ENCODE data around the gene KRT33B. TPM values are rescaled to one million over a fixed set of nuclear protein-coding genes. Genes with fewer than 3 reads are reported as not detected.

The KRT33B gene
- polyA plus RNA-seq, 3 donors = not detected

GRCh38 chr17:41325611-41326010 lies 44.0 kb downstream of the KRT33B start:
- H3K36me3 Mint-ChIP-seq = no peaks in the 10 kb centered on the region
- H3K27ac Mint-ChIP-seq = no peak overlapping the region
- no peaks in the 10 kb centered on the region for H3K79me2 ChIP-seq (ENCODE audit: insufficient read depth, low read length)
- H3K4me3 Mint-ChIP-seq = no peak overlapping the region
- H3K4me1 ChIP-seq (ENCODE audit: control insufficient read depth in 1 of 2, insufficient read depth in 2 of 2, low read length in 2 of 2) = peaks cover 0 to 7% of the 10 kb centered on the region in 2 donors
- peaks cover 0 to 2% of the 10 kb centered on the region in 2 donors for H3K9me3 ChIP-seq (replicated peaks in 1 of 2; ENCODE audit: control insufficient read depth in 1 of 2, insufficient read depth in 1 of 2, low read length in 2 of 2)
- no peak overlapping the region for H3K4me2 ChIP-seq (replicated peaks; ENCODE audit: extremely low read depth, low read length, poor library complexity, severe bottlenecking)
- H3K9me3 Mint-ChIP-seq = peaks cover 0 to 4% (median 3%) of the 10 kb centered on the region in 7 donors
- no peak overlapping the region for H2AFZ ChIP-seq (ENCODE audit: insufficient read depth, low read depth, low read length, poor library complexity, severe bottlenecking)
- H3K36me3 ChIP-seq (replicated peaks in 1 of 2; ENCODE audit: control insufficient read depth in 1 of 2, insufficient read depth in 2 of 2, low read length in 2 of 2) = no peaks in the 10 kb centered on the region
- WGBS (ENCODE audit: insufficient coverage) = 94% methylated on average over 5 of the region's 6 CpGs
- H3K27me3 Mint-ChIP-seq (ENCODE audit: low read depth in 3 of 3) = peaks cover 0 to 4% (median 0%) of the 10 kb centered on the region in 3 donors
- H3K4me1 Mint-ChIP-seq = peaks cover 10% of the 10 kb centered on the region
- H3K4me3 ChIP-seq (replicated peaks in 1 of 3; ENCODE audit: low read depth in 2 of 3, low read length in 3 of 3) = no peak overlapping the region
- no peak overlapping the region for H3K27ac ChIP-seq (ENCODE audit: low read depth in 1 of 2, low read length in 2 of 2)
- no peak for DNase-seq
- H4K20me1 ChIP-seq (ENCODE audit: insufficient read depth, low read length) = no peaks in the 10 kb centered on the region
- H3K27me3 ChIP-seq (ENCODE audit: control insufficient read depth in 2 of 2, insufficient read depth in 2 of 2, low read length in 2 of 2) = no peaks in the 10 kb centered on the region
- TF ChIP-seq CTCF (IDR thresholded peaks at IDR 0.05) = no peak
- intact Hi-C loops (cut with micrococcal nuclease) = loop anchor here in 1 of 2 donors (10.0 kb wide), 1 partner anchor 421 kb away; no protein-coding TSS in a partner anchor
- no peak overlapping the region for H3K9ac ChIP-seq (ENCODE audit: insufficient read depth, low read length, poor library complexity, severe bottlenecking)

GRCh38 chr17:41325126-41325525 lies 44.5 kb downstream of the KRT33B start:
- peaks cover 0 to 4% (median 0%) of the 10 kb centered on the region in 3 donors for H3K27me3 Mint-ChIP-seq (ENCODE audit: low read depth in 3 of 3)
- Histone ChIP-seq H4K20me1 (ENCODE audit: insufficient read depth, low read length) (no peaks in the 10 kb centered on the region), H3K4me1 (ENCODE audit: control insufficient read depth in 1 of 2, insufficient read depth in 2 of 2, low read length in 2 of 2) (peaks cover 0 to 7% of the 10 kb centered on the region in 2 donors), H3K4me3 (replicated peaks in 1 of 3; ENCODE audit: low read depth in 2 of 3, low read length in 3 of 3) (no peak overlapping the region), H3K4me2 (replicated peaks; ENCODE audit: extremely low read depth, low read length, poor library complexity, severe bottlenecking) (no peak overlapping the region), H3K9ac (ENCODE audit: insufficient read depth, low read length, poor library complexity, severe bottlenecking) (no peak overlapping the region), H3K36me3 (replicated peaks in 1 of 2; ENCODE audit: control insufficient read depth in 1 of 2, insufficient read depth in 2 of 2, low read length in 2 of 2) (no peaks in the 10 kb centered on the region), H2AFZ (ENCODE audit: insufficient read depth, low read depth, low read length, poor library complexity, severe bottlenecking) (no peak overlapping the region), H3K9me3 (replicated peaks in 1 of 2; ENCODE audit: control insufficient read depth in 1 of 2, insufficient read depth in 1 of 2, low read length in 2 of 2) (peaks cover 0 to 2% of the 10 kb centered on the region in 2 donors), H3K27ac (ENCODE audit: low read depth in 1 of 2, low read length in 2 of 2) (no peak overlapping the region), H3K27me3 (ENCODE audit: control insufficient read depth in 2 of 2, insufficient read depth in 2 of 2, low read length in 2 of 2) (no peaks in the 10 kb centered on the region), H3K79me2 (ENCODE audit: insufficient read depth, low read length) (no peaks in the 10 kb centered on the region)
- no peak for TF ChIP-seq CTCF (IDR thresholded peaks at IDR 0.05)
- H3K4me3 Mint-ChIP-seq = no peak overlapping the region
- DNase-seq = no peak
- peak overlapping the region in 1 of 7 donors; percentile 57 for H3K27ac Mint-ChIP-seq
- H3K36me3 Mint-ChIP-seq = no peaks in the 10 kb centered on the region
- intact Hi-C loops (cut with micrococcal nuclease) = loop anchor here in 1 of 2 donors (10.0 kb wide), 1 partner anchor 420 kb away; no protein-coding TSS in a partner anchor
- H3K9me3 Mint-ChIP-seq = peaks cover 0 to 9% (median 4%) of the 10 kb centered on the region in 7 donors
- 91% methylated on average over 8 of the region's 10 CpGs for WGBS (ENCODE audit: insufficient coverage)
- H3K4me1 Mint-ChIP-seq = peaks cover 10% of the 10 kb centered on the region

Measured in CD14-positive monocyte (primary cell).